IMR-90 (cell line): Measurements from ENCODE around the gene GGTLC2. TPM values are rescaled to one million over a fixed set of nuclear protein-coding genes. Genes with fewer than 3 reads are reported as not detected.

ENCODE experiments used
- ATAC-seq: fragments of 200-7000 bp; cut with Tn5 transposase; 2 replicates; pipeline ENCODE4 v1.9.1; 2020; ENCODE audit warnings: low read depth, mild to moderate bottlenecking, moderate library complexity
- BruUV-seq: library from RNA; stranded (reverse); fragments of 400-500 nt; replicated peaks from 2 replicates; lab custom pipeline; 2021; lab: Mats Ljungman, UMichigan
- CTCF ChIA-PET: fragments of 300-600 bp; formaldehyde crosslinking; extraction: SDS; loops from one replicate; lab custom pipeline; 2021; ENCODE audit warnings: antibody characterized with exemption; lab: Yijun Ruan, JAX
- POLR2A ChIA-PET: fragments of 300-600 bp; sonication (Branson Sonifier 250); formaldehyde crosslinking; loops from one replicate; lab custom pipeline; 2022; ENCODE audit warnings: antibody characterized with exemption; ENCODE audit not compliant: unreplicated experiment; lab: Charles Lee
- DNase-seq: peaks from one replicate; pipeline ENCODE4 v3.0.0; 2013
- H2AFZ ChIP-seq: replicated peaks from 2 replicates; pipeline ENCODE3; 2013; ENCODE audit warnings: low read length, mild to moderate bottlenecking; ENCODE audit not compliant: poor library complexity
- H2AK5ac ChIP-seq: 2 replicates; pipeline ENCODE4 v1.6.1; 2013; ENCODE audit warnings: low read depth, low read length, inconsistent platforms
- H2AK9ac ChIP-seq: replicated peaks from 2 replicates; pipeline ENCODE3; 2013; ENCODE audit warnings: mild to moderate bottlenecking, low read depth, low read length, moderate library complexity; ENCODE audit not compliant: poor library complexity
- H2BK120ac ChIP-seq: 2 replicates; pipeline ENCODE4 v1.6.1; 2013; ENCODE audit warnings: low read depth, low read length, inconsistent platforms
- H2BK15ac ChIP-seq: 3 replicates; pipeline ENCODE4 v1.6.1; 2013; ENCODE audit warnings: low read depth, low read length, inconsistent platforms
- H2BK20ac ChIP-seq: 2 replicates; pipeline ENCODE4 v1.6.1; 2013; ENCODE audit warnings: low read depth, mild to moderate bottlenecking, inconsistent platforms, low read length, moderate library complexity
- H2BK5ac ChIP-seq: 2 replicates; pipeline ENCODE4 v1.6.1; 2013; ENCODE audit warnings: mild to moderate bottlenecking, low read depth, low read length, inconsistent platforms; ENCODE audit not compliant: poor library complexity, severe bottlenecking
- H3K14ac ChIP-seq: replicated peaks from 2 replicates; pipeline ENCODE4 v1.6.1; 2013; ENCODE audit warnings: low read depth, low read length, inconsistent platforms
- H3K18ac ChIP-seq: 2 replicates; pipeline ENCODE4 v1.6.1; 2013; ENCODE audit warnings: low read depth, low read length, control low read depth
- H3K23ac ChIP-seq: 2 replicates; pipeline ENCODE4 v1.6.1; 2013; ENCODE audit warnings: low read depth, low read length, inconsistent platforms
- H3K27ac ChIP-seq: 2 replicates; pipeline ENCODE4 v1.5.1; 2013; ENCODE audit warnings: mild to moderate bottlenecking, control low read depth, low read length; ENCODE audit not compliant: insufficient read depth
- H3K27me3 ChIP-seq: 2 replicates; pipeline ENCODE4 v1.6.1; 2013; ENCODE audit warnings: low read length; ENCODE audit not compliant: control insufficient read depth, insufficient read depth
- H3K36me3 ChIP-seq: 2 replicates; pipeline ENCODE4 v1.6.1; 2013; ENCODE audit warnings: low read length, mixed read lengths; ENCODE audit not compliant: control insufficient read depth, insufficient read depth
- H3K4ac ChIP-seq: 2 replicates; pipeline ENCODE4 v1.6.1; 2013; ENCODE audit warnings: low read depth, low read length, inconsistent platforms
- H3K4me1 ChIP-seq: 2 replicates; pipeline ENCODE4 v1.6.1; 2013; ENCODE audit warnings: low read length, mixed read lengths; ENCODE audit not compliant: control insufficient read depth, insufficient read depth
- H3K4me2 ChIP-seq: 2 replicates; pipeline ENCODE4 v1.6.1; 2013; ENCODE audit warnings: low read depth, mild to moderate bottlenecking, control low read depth, low read length, moderate library complexity
- H3K4me3 ChIP-seq: 2 replicates; pipeline ENCODE4 v1.5.1; 2013; ENCODE audit warnings: low read depth, mild to moderate bottlenecking, control low read depth, low read length, moderate library complexity; ENCODE audit not compliant: insufficient read depth
- H3K56ac ChIP-seq: 2 replicates; pipeline ENCODE4 v1.6.1; 2013; ENCODE audit warnings: low read length, inconsistent platforms; ENCODE audit not compliant: insufficient read depth; ENCODE audit errors: extremely low read depth
- H3K79me1 ChIP-seq, 2 experiments: 2 replicates each; pipeline ENCODE4 v1.6.1; 2013; ENCODE audit warnings: low read length in 2 of 2, inconsistent platforms in 1 of 2, low read depth in 1 of 2
- H3K9ac ChIP-seq: 2 replicates; pipeline ENCODE4 v1.6.1; 2013; ENCODE audit warnings: low read depth, low read length, control low read depth
- H3K9me1 ChIP-seq: 2 replicates; pipeline ENCODE4 v1.6.1; 2013; ENCODE audit warnings: low read length, inconsistent platforms; ENCODE audit not compliant: insufficient read depth
- H3K9me3 ChIP-seq: 2 replicates; pipeline ENCODE4 v1.6.1; 2013; ENCODE audit warnings: low read length; ENCODE audit not compliant: control insufficient read depth, insufficient read depth
- H4K20me1 ChIP-seq: 2 replicates; pipeline ENCODE4 v1.6.1; 2013; ENCODE audit warnings: low read length, inconsistent platforms; ENCODE audit not compliant: insufficient read depth
- H4K5ac ChIP-seq: 2 replicates; pipeline ENCODE4 v1.6.1; 2013; ENCODE audit warnings: mild to moderate bottlenecking, low read depth, low read length, control low read depth
- H4K8ac ChIP-seq, 2 experiments: 2 replicates each; pipeline ENCODE4 v1.6.1; 2013; ENCODE audit warnings: low read depth in 2 of 2, low read length in 2 of 2, control low read depth in 1 of 2, inconsistent platforms in 1 of 2
- H4K91ac ChIP-seq: 2 replicates; pipeline ENCODE4 v1.6.1; 2013; ENCODE audit warnings: low read depth, low read length, inconsistent platforms; ENCODE audit not compliant: insufficient read depth
- MXI1 ChIP-seq: IDR thresholded peaks from 2 replicates; pipeline ENCODE4 v1.6.1; 2012; ENCODE audit warnings: low read depth, mild to moderate bottlenecking, low read length, moderate library complexity, borderline replicate concordance
- NFE2L2 ChIP-seq: fragments of 150-350 bp; IDR thresholded peaks from 2 replicates; pipeline ENCODE4 v1.6.1; 2016; ENCODE audit warnings: low read depth, mild to moderate bottlenecking, low read length
- RCOR1 ChIP-seq: IDR thresholded peaks from 2 replicates; pipeline ENCODE4 v1.6.1; 2012; ENCODE audit warnings: mild to moderate bottlenecking, low read length, improper control_type of control experiment; ENCODE audit not compliant: insufficient replicate concordance
- RFX5 ChIP-seq: IDR thresholded peaks from 2 replicates; pipeline ENCODE4 v1.8.0; 2012; ENCODE audit warnings: low read depth, mild to moderate bottlenecking, low read length, moderate library complexity
- WGBS, 2 experiments: methylation state at CpG; one replicate each; pipeline versions ENCODE4 v1.1.5 to v1.1.7; 2013; ENCODE audit warnings: missing lambda C conversion rate in 2 of 2; ENCODE audit not compliant: insufficient read length in 1 of 2; ENCODE audit errors: extremely low coverage in 2 of 2; 5-methylcytosine and 5-hydroxymethylcytosine counted together
- dilution Hi-C: fragments of 300-500 bp; cut with HindIII; formaldehyde crosslinking; loops from one replicate; pipeline ENCODE4 v1.14.3; 2018; ENCODE audit warnings: low sequenced_read_pairs; ENCODE audit not compliant: unreplicated experiment
- in situ Hi-C: fragments of 300-500 bp; cut with MboI; formaldehyde crosslinking; loops from 3 replicates; pipeline ENCODE4 v1.14.3; 2019; ENCODE audit warnings: low sequenced_read_pairs, inconsistent platforms, mixed read lengths
- intact Hi-C: fragments of 100-400 bp; cut with micrococcal nuclease; formaldehyde crosslinking; loops from 2 replicates; pipeline ENCODE4 v1.10.0; 2022
- polyA plus RNA-seq, 3 experiments: library from polyadenylated mRNA; depleted of rRNA; stranded (reverse); fragments of >200 nt; gene quantifications; 2 replicates each; pipeline ENCODE4 v1.2.3, GENCODE V29; 2012; ENCODE audit warnings: low replicate concordance in 1 of 3
- total RNA-seq: library from RNA; depleted of rRNA; stranded (reverse); fragments of >200 nt; gene quantifications from 2 replicates; pipeline ENCODE4 v1.2.3, GENCODE V29; 2012
- TF ChIP-seq, protein P1 (sequence below): fragments of 150-350 bp; IDR thresholded peaks from 2 replicates; pipeline ENCODE4 v1.6.1; 2016; ENCODE audit warnings: low read depth, mild to moderate bottlenecking, low read length, moderate library complexity, borderline replicate concordance

Gene GGTLC2
- total and polyA plus RNA-seq, 2 of the 4 experiments (the other 2 are of a cell fraction): 0.09 TPM; not detected in 1

DNA sequence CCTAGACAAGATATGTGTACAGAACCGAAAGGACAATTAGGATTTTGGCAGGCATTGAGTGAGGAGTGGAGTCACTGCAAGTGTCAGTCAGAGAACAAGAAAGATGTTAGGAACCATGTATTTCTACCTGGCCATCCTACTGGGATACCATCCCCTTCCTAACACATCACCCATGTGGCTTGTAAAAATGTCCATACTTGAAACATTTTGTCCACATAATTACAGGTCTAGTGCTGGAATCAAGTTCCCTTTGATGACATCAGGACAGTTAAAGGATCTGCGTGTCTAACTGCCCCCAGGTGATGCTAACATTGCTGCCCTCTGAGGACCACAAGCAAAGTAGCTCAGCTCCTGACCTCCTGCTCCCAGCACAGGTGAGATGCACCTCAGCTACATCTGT is 31.9 kb upstream of the GGTLC2 start:
- ChIA-PET POLR2A (no interaction called here), CTCF (no interaction called here)
- Histone ChIP-seq H2BK15ac (no peak overlapping the region), H3K4me1 (no peaks in the 10 kb centered on the region), H3K4ac (no peak overlapping the region), H4K91ac (no peak overlapping the region), H3K18ac (no peak overlapping the region), H2BK5ac (no peak overlapping the region), H3K27me3 (peaks cover 24% of the 10 kb centered on the region), H4K20me1 (no peaks in the 10 kb centered on the region), H3K79me1 (no peaks in the 10 kb centered on the region), H2BK20ac (no peak overlapping the region), H2AK9ac (no peak overlapping the region), H3K14ac (no peak overlapping the region), H4K5ac (no peak overlapping the region), H3K4me3 (no peak overlapping the region), H3K36me3 (no peaks in the 10 kb centered on the region), H3K4me2 (no peak overlapping the region), H2BK120ac (no peak overlapping the region), H3K23ac (no peak overlapping the region), H3K56ac (no peak overlapping the region), H3K27ac (no peak overlapping the region), H4K8ac (no peak overlapping the region), H2AK5ac (no peak overlapping the region), H3K9me1 (no peaks in the 10 kb centered on the region), H2AFZ (no peak overlapping the region), H3K9me3 (no peaks in the 10 kb centered on the region), H3K9ac (no peak overlapping the region)
- dilution Hi-C loops: no loop called here
- BruUV-seq: no TSS peak
- intact Hi-C loops: no loop called here
- DNase-seq: no peak
- WGBS, 2 experiments: 43% methylated on average over 1 of the region's 2 CpGs; no CpG with 5 or more reads in 1 of the 2 experiments
- ATAC-seq: no peak
- TF ChIP-seq NFE2L2: no peak
- TF ChIP-seq, protein P1, sequence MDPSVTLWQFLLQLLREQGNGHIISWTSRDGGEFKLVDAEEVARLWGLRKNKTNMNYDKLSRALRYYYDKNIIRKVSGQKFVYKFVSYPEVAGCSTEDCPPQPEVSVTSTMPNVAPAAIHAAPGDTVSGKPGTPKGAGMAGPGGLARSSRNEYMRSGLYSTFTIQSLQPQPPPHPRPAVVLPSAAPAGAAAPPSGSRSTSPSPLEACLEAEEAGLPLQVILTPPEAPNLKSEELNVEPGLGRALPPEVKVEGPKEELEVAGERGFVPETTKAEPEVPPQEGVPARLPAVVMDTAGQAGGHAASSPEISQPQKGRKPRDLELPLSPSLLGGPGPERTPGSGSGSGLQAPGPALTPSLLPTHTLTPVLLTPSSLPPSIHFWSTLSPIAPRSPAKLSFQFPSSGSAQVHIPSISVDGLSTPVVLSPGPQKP: no peak
- no peak for TF ChIP-seq MXI1
- TF ChIP-seq RFX5: no peak
- TF ChIP-seq RCOR1: no peak
- in situ Hi-C loops: no loop called here
